GM12878 (cell line): ENCODE measurements around the gene FCN2. TPM values are rescaled to one million over a fixed set of nuclear protein-coding genes. Genes with fewer than 3 reads are reported as not detected.
A peak's percentile ranks its signal among the peaks of the same experiment; 100 is the strongest.

Experiments
- CEBPB ChIP-seq, 2 experiments: fragments of 150-350 bp in 1 of 2; IDR thresholded peaks; 2 replicates each; pipeline ENCODE4 v1.6.1; 2012 to 2014; ENCODE audit warnings: low read depth in 2 of 2, low read length in 2 of 2, borderline replicate concordance in 1 of 2, inconsistent platforms in 1 of 2
- FOS ChIP-seq: IDR thresholded peaks from 3 replicates; pipeline ENCODE4 v1.6.1; 2011; ENCODE audit warnings: borderline replicate concordance; ENCODE audit not compliant: insufficient read length; ENCODE audit errors: extremely low read depth
- FOXK2 ChIP-seq: fragments of 450-650 bp; IDR thresholded peaks from 2 replicates; pipeline ENCODE4 v1.6.1; 2017; ENCODE audit warnings: mild to moderate bottlenecking, moderate library complexity
- HDAC6 ChIP-seq: fragments of 200-600 bp; sonication (generic); IDR thresholded peaks from one replicate; pipeline ENCODE4 v1.8.0; 2017; ENCODE audit warnings: antibody characterized with exemption; ENCODE audit not compliant: unreplicated experiment
- JUNB ChIP-seq: IDR thresholded peaks from 2 replicates; pipeline ENCODE4 v1.6.1; 2016; ENCODE audit warnings: antibody characterized with exemption, mild to moderate bottlenecking
- MXI1 ChIP-seq: fragments of 150-350 bp; IDR thresholded peaks from 2 replicates; pipeline ENCODE4 v1.6.1; 2011; ENCODE audit warnings: low read depth, mild to moderate bottlenecking, inconsistent platforms, low read length, improper control_type of control experiment
- PAX5 ChIP-seq: IDR thresholded peaks from 2 replicates; pipeline ENCODE4 v1.6.1; 2011; ENCODE audit warnings: low read depth, low read length, borderline replicate concordance
- RAD51 ChIP-seq: fragments of 450-650 bp; IDR thresholded peaks from 2 replicates; pipeline ENCODE4 v1.6.1; 2016; ENCODE audit warnings: moderate library complexity, mild to moderate bottlenecking, inconsistent platforms
- RFX5 ChIP-seq: IDR thresholded peaks from 2 replicates; pipeline ENCODE4 v1.6.1; 2011; ENCODE audit warnings: low read depth, low read length, improper control_type of control experiment
- SUZ12 ChIP-seq: fragments of 200-600 bp; sonication (generic); IDR thresholded peaks from one replicate; pipeline ENCODE4 v1.6.1; 2018; ENCODE audit warnings: antibody characterized with exemption, mild to moderate bottlenecking; ENCODE audit not compliant: unreplicated experiment
- WRNIP1 ChIP-seq: IDR thresholded peaks from 2 replicates; pipeline ENCODE4 v1.6.1; 2011; ENCODE audit warnings: low read depth, low read length, improper control_type of control experiment, borderline replicate concordance
- ZBTB40 ChIP-seq: fragments of 450-650 bp; IDR thresholded peaks from 2 replicates; pipeline ENCODE4 v1.6.1; 2016; ENCODE audit warnings: mild to moderate bottlenecking, moderate library complexity, borderline replicate concordance
- ZSCAN29 ChIP-seq: fragments of 450-650 bp; IDR thresholded peaks from 2 replicates; pipeline ENCODE4 v1.6.1; 2017; ENCODE audit warnings: mild to moderate bottlenecking, moderate library complexity
- polyA plus RNA-seq, 11 experiments: library from polyadenylated mRNA; depleted of rRNA in 4 of 11; unstranded in 6 of 11; stranded (reverse) in 5 of 11; fragments of >200 nt; fragmentation: Nextera tagmentation in 4 of 11; fragmentation: Illumina TruSeq in 1 of 11; extraction: Ambion mirVana in 4 of 11; extraction: Trizol in 1 of 11; gene quantifications; 1 replicate in 1 of 11; 2 replicates in 10 of 11; pipeline versions ENCODE4 v1.2.1 to v1.2.3, GENCODE V29; 2011 to 2016; ENCODE audit warnings: inconsistent platforms in 2 of 11, missing spikeins in 2 of 11, low read depth in 1 of 11
- total RNA-seq, 4 experiments: library from RNA; depleted of rRNA in 3 of 4; stranded (reverse); fragments of >200 nt in 3 of 4; fragmentation: Illumina TruSeq in 1 of 4; extraction: Trizol in 1 of 4; gene quantifications; 2 replicates each; pipeline versions ENCODE4 v1.2.1 to v1.2.3, GENCODE V29; 2013 to 2021
- TF ChIP-seq, protein P1 (sequence below): IDR thresholded peaks from 2 replicates; pipeline ENCODE4 v1.6.1; 2012; ENCODE audit warnings: mild to moderate bottlenecking, low read depth, low read length
- TF ChIP-seq, protein P2 (sequence below): IDR thresholded peaks from 2 replicates; pipeline ENCODE4 v1.6.1; 2012; ENCODE audit warnings: low read depth, low read length, improper control_type of control experiment
- TF ChIP-seq, protein P3 (sequence below): fragments of 450-650 bp; IDR thresholded peaks from 2 replicates; pipeline ENCODE4 v1.6.1; 2016; ENCODE audit warnings: mild to moderate bottlenecking
- TF ChIP-seq, protein P4 (sequence below): fragments of 450-650 bp; IDR thresholded peaks from 2 replicates; pipeline ENCODE4 v1.6.1; 2017; ENCODE audit warnings: mild to moderate bottlenecking, low read depth, inconsistent platforms; ENCODE audit not compliant: poor library complexity, severe bottlenecking

Gene FCN2
- total and polyA plus RNA-seq, 10 of the 15 experiments (the other 5 are each of a cell fraction or from before 2014, with no cell fraction given) = not detected

GRCh38 chr9:134858051-134858841 lies 22.4 kb upstream of the FCN2 start (continued):
- TF ChIP-seq ZBTB40 (no peak), ZSCAN29 (no peak), HDAC6 (no peak), FOXK2 (no peak), PAX5 (peak; percentile 71; the same call in 1 of the 2 replicates), RFX5 (no peak), RAD51 (no peak), FOS (no peak), SUZ12 (no peak), WRNIP1 (no peak), JUNB (peak; percentile 99), CEBPB (IDR thresholded peaks at IDR 0.05; ENCODE audit: borderline replicate concordance in 1 of 2, low read depth in 2 of 2, low read length in 2 of 2) (no peak), MXI1 (no peak)
- TF ChIP-seq, protein P1, sequence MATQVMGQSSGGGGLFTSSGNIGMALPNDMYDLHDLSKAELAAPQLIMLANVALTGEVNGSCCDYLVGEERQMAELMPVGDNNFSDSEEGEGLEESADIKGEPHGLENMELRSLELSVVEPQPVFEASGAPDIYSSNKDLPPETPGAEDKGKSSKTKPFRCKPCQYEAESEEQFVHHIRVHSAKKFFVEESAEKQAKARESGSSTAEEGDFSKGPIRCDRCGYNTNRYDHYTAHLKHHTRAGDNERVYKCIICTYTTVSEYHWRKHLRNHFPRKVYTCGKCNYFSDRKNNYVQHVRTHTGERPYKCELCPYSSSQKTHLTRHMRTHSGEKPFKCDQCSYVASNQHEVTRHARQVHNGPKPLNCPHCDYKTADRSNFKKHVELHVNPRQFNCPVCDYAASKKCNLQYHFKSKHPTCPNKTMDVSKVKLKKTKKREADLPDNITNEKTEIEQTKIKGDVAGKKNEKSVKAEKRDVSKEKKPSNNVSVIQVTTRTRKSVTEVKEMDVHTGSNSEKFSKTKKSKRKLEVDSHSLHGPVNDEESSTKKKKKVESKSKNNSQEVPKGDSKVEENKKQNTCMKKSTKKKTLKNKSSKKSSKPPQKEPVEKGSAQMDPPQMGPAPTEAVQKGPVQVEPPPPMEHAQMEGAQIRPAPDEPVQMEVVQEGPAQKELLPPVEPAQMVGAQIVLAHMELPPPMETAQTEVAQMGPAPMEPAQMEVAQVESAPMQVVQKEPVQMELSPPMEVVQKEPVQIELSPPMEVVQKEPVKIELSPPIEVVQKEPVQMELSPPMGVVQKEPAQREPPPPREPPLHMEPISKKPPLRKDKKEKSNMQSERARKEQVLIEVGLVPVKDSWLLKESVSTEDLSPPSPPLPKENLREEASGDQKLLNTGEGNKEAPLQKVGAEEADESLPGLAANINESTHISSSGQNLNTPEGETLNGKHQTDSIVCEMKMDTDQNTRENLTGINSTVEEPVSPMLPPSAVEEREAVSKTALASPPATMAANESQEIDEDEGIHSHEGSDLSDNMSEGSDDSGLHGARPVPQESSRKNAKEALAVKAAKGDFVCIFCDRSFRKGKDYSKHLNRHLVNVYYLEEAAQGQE = no peak
- TF ChIP-seq, protein P2, sequence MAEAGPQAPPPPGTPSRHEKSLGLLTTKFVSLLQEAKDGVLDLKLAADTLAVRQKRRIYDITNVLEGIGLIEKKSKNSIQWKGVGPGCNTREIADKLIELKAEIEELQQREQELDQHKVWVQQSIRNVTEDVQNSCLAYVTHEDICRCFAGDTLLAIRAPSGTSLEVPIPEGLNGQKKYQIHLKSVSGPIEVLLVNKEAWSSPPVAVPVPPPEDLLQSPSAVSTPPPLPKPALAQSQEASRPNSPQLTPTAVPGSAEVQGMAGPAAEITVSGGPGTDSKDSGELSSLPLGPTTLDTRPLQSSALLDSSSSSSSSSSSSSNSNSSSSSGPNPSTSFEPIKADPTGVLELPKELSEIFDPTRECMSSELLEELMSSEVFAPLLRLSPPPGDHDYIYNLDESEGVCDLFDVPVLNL = no peak
- TF ChIP-seq, protein P3, sequence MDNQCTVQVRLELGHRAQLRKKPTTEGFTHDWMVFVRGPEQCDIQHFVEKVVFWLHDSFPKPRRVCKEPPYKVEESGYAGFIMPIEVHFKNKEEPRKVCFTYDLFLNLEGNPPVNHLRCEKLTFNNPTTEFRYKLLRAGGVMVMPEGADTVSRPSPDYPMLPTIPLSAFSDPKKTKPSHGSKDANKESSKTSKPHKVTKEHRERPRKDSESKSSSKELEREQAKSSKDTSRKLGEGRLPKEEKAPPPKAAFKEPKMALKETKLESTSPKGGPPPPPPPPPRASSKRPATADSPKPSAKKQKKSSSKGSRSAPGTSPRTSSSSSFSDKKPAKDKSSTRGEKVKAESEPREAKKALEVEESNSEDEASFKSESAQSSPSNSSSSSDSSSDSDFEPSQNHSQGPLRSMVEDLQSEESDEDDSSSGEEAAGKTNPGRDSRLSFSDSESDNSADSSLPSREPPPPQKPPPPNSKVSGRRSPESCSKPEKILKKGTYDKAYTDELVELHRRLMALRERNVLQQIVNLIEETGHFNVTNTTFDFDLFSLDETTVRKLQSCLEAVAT = no peak
- TF ChIP-seq, protein P4, sequence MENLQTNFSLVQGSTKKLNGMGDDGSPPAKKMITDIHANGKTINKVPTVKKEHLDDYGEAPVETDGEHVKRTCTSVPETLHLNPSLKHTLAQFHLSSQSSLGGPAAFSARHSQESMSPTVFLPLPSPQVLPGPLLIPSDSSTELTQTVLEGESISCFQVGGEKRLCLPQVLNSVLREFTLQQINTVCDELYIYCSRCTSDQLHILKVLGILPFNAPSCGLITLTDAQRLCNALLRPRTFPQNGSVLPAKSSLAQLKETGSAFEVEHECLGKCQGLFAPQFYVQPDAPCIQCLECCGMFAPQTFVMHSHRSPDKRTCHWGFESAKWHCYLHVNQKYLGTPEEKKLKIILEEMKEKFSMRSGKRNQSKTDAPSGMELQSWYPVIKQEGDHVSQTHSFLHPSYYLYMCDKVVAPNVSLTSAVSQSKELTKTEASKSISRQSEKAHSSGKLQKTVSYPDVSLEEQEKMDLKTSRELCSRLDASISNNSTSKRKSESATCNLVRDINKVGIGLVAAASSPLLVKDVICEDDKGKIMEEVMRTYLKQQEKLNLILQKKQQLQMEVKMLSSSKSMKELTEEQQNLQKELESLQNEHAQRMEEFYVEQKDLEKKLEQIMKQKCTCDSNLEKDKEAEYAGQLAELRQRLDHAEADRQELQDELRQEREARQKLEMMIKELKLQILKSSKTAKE = peak; percentile 72
